Transverse colon (tissue), 4 donors: ENCODE results near the gene GJB3. TPM values are rescaled to one million over a fixed set of nuclear protein-coding genes. Genes with fewer than 3 reads are reported as not detected.
A peak's percentile ranks its signal among the peaks of the same experiment; 100 is the strongest.

Experiments
- DNase-seq: peaks from one replicate; pipeline ENCODE4 v3.0.0-alpha.2; 2019
- H3K27ac ChIP-seq, 4 donors: fragments of 200-600 bp; sonication (generic); 2 replicates each; pipeline ENCODE4 v1.5.1; 2016 to 2018; ENCODE audit warnings: inconsistent platforms in 4 of 4
- H3K27me3 ChIP-seq: fragments of 200-600 bp; sonication (generic); 2 replicates; pipeline ENCODE4 v1.5.1; 2017; ENCODE audit warnings: inconsistent platforms
- H3K36me3 ChIP-seq, 4 donors: fragments of 200-600 bp; sonication (generic); 2 replicates each; pipeline ENCODE4 v1.5.1; 2017 to 2019; ENCODE audit warnings: inconsistent platforms in 4 of 4
- H3K4me1 ChIP-seq, 4 donors: fragments of 200-600 bp; sonication (generic); 2 replicates each; pipeline ENCODE4 v1.5.1; 2017 to 2020; ENCODE audit warnings: inconsistent platforms in 4 of 4
- H3K4me3 ChIP-seq, 4 donors: fragments of 200-600 bp; sonication (generic); 1 replicate in 1 of 4; 2 replicates in 3 of 4; pipeline versions ENCODE4 v1.5.1 to v1.6.1; 2017 to 2019; ENCODE audit warnings: inconsistent platforms in 4 of 4
- H3K9me3 ChIP-seq, 2 donors: fragments of 200-600 bp; sonication (generic); 2 replicates each; pipeline ENCODE4 v1.5.1; 2017 to 2019; ENCODE audit warnings: inconsistent platforms in 2 of 2
- EP300 ChIP-seq: sonication (generic); formaldehyde crosslinking; IDR thresholded peaks from one replicate; pipeline ENCODE4 v1.6.1; 2017; ENCODE audit warnings: antibody characterized with exemption, low read depth
- POLR2A ChIP-seq: fragments of 450-650 bp; IDR thresholded peaks from one replicate; pipeline ENCODE4 v1.6.1; 2016; ENCODE audit warnings: antibody characterized with exemption, mild to moderate bottlenecking, moderate library complexity
- POLR2AphosphoS5 ChIP-seq, 3 donors: sonication (generic); formaldehyde crosslinking; IDR thresholded peaks; one replicate each; pipeline ENCODE4 v1.6.1; 2016; ENCODE audit warnings: antibody characterized with exemption in 3 of 3
- WGBS, 2 donors: methylation state at CpG; one replicate each; pipeline ENCODE4 v1.1.5; 2018; ENCODE audit warnings: low coverage in 1 of 2; 5-methylcytosine and 5-hydroxymethylcytosine counted together
- in situ Hi-C, 4 donors: fragments of 200-750 bp; cut with MboI; loops; one replicate each; pipeline versions ENCODE4 v1.15.0 to v1.15.1; 2017; ENCODE audit warnings: low sequenced_read_pairs in 3 of 4, low pct_ligation_motif_present in 1 of 4, low pct_unique_long_range_greater_than_20kb in 1 of 4
- intact Hi-C: fragments of 100-400 bp; cut with DNase I; formaldehyde crosslinking; loops from one replicate; pipeline ENCODE4 v1.15.1; 2023; ENCODE audit warnings: low total_unique reads
- total RNA-seq, 4 donors: library from RNA; depleted of rRNA; stranded (reverse); fragments of >200 nt; gene quantifications; one replicate each; pipeline ENCODE4 v1.1.0, GENCODE V29; 2016
- TF ChIP-seq, protein P1 (sequence below), 5 experiments: fragments of 200-600 bp in 3 of 5; fragments of 450-650 bp in 2 of 5; sonication (generic) in 3 of 5; IDR thresholded peaks; 1 replicate in 2 of 5; 2 replicates in 3 of 5; pipeline ENCODE4 v1.5.1; 2016 to 2017; ENCODE audit warnings: antibody characterized with exemption in 5 of 5, inconsistent platforms in 3 of 5, mild to moderate bottlenecking in 2 of 5, moderate library complexity in 1 of 5

GJB3 gene
- total RNA-seq, 4 donors from 2014 or later, result 2.9 to 6.7 TPM; not detected in 2

DNA sequence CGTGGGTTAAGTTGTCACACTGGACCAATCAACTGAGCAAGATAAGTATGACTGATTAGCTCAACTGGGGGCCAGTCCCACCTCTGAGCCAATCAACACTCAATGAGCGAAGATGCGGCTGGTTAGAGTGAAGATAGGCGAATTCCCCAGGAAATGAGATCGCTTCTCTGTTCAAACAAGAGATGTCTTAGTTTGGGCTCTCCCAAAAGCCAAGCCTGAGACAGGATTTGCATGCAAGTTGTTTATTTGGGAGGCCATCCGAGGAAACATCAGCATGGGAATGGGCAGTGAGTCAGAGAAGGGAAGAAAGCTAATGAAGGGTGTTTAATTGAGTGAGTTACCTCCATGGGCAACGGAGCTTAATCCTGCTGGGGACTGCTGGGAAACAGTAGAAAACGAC is 31.0 kb upstream of the GJB3 start:
- TF ChIP-seq POLR2AphosphoS5 (IDR thresholded peaks at IDR 0.05), result no peak
- TF ChIP-seq POLR2A, result no peak
- TF ChIP-seq EP300, result no peak
- TF ChIP-seq, protein P1, sequence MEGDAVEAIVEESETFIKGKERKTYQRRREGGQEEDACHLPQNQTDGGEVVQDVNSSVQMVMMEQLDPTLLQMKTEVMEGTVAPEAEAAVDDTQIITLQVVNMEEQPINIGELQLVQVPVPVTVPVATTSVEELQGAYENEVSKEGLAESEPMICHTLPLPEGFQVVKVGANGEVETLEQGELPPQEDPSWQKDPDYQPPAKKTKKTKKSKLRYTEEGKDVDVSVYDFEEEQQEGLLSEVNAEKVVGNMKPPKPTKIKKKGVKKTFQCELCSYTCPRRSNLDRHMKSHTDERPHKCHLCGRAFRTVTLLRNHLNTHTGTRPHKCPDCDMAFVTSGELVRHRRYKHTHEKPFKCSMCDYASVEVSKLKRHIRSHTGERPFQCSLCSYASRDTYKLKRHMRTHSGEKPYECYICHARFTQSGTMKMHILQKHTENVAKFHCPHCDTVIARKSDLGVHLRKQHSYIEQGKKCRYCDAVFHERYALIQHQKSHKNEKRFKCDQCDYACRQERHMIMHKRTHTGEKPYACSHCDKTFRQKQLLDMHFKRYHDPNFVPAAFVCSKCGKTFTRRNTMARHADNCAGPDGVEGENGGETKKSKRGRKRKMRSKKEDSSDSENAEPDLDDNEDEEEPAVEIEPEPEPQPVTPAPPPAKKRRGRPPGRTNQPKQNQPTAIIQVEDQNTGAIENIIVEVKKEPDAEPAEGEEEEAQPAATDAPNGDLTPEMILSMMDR (IDR thresholded peaks at IDR 0.05), result no peak
- no peaks in the 10 kb centered on the region for H3K4me1 ChIP-seq
- no peak overlapping the region for H3K4me3 ChIP-seq
- DNase-seq, result no peak
- no peak overlapping the region for H3K27ac ChIP-seq
- no peaks in the 10 kb centered on the region for H3K9me3 ChIP-seq
- intact Hi-C loops (loop anchor here (10.0 kb wide), 1 partner anchor 1115 kb away; no protein-coding TSS in a partner anchor), in situ Hi-C loops (loop anchor here in 3 of 4 donors (10.0 to 25.0 kb wide), 3 partner anchors 285 to 1113 kb away; no protein-coding TSS in a partner anchor)
- 70 to 88% methylated on average over 3 to 8 of the region's 8 CpGs for WGBS, 2 donors
- no peaks in the 10 kb centered on the region for H3K36me3 ChIP-seq
- H3K27me3 ChIP-seq, result no peaks in the 10 kb centered on the region

DNA sequence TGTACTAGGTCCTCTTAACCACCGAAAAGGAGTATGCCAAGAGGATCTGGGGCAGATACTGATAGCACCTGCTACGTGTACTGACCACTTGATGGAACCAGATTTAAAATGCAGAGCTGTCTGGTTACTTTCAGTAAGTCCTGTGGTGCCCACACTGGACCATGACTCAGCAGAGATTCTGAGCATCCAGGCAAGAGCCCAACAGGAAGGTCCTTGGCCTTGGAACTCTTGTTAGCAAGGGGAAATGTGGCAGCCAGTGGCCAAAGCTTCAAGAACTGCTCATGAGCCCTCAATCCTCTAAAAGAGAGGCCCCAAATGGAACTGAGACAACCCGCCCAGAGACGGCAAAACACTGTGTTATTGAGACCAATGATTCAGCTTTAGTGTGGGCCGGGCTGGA is 30.4 kb upstream of the GJB3 start:
- intact Hi-C loops (no loop called here), in situ Hi-C loops (no loop called here)
- TF ChIP-seq POLR2A, result no peak
- no peak for TF ChIP-seq EP300
- no peak for TF ChIP-seq POLR2AphosphoS5 (IDR thresholded peaks at IDR 0.05)
- TF ChIP-seq, protein P1 (IDR thresholded peaks at IDR 0.05), result no peak
- Histone ChIP-seq H3K27me3 (no peaks in the 10 kb centered on the region), H3K9me3 (no peaks in the 10 kb centered on the region), H3K36me3 (no peaks in the 10 kb centered on the region), H3K4me1 (no peaks in the 10 kb centered on the region), H3K27ac (no peak overlapping the region), H3K4me3 (no peak overlapping the region)
- DNase-seq, result no peak
- 78% methylated on average over 5 of the region's 5 CpGs; no CpG with 5 or more reads in 1 of the 2 donors for WGBS, 2 donors

DNA sequence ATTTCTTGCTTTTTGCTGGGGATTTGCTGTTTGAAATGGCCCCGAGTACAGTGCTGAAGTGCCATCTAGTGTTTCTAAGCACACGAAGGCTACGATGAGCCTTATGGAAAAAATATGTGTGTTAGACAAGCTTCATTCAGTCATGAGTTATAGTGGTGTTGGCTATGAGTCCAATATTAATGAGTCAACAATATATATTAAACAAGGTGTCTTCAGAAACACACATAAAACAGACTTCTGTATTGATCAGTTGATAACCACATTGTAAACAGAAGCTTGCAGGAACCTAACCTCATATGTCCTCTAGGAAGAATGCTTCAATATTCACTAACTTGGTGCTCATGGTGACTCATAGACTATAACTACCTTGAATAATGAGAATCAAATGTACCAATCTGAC is 27.9 kb upstream of the GJB3 start:
- in situ Hi-C loops, result no loop called here
- H3K27me3 ChIP-seq, result no peaks in the 10 kb centered on the region
- intact Hi-C loops, result no loop called here
- WGBS, 2 donors, result 82 to 85% methylated on average over 3 of the region's 3 CpGs
- no peak overlapping the region for H3K4me3 ChIP-seq
- no peaks in the 10 kb centered on the region for H3K4me1 ChIP-seq
- no peak overlapping the region for H3K27ac ChIP-seq
- DNase-seq, result no peak
- no peaks in the 10 kb centered on the region for H3K36me3 ChIP-seq
- no peaks in the 10 kb centered on the region for H3K9me3 ChIP-seq
- TF ChIP-seq POLR2A, result no peak

DNA sequence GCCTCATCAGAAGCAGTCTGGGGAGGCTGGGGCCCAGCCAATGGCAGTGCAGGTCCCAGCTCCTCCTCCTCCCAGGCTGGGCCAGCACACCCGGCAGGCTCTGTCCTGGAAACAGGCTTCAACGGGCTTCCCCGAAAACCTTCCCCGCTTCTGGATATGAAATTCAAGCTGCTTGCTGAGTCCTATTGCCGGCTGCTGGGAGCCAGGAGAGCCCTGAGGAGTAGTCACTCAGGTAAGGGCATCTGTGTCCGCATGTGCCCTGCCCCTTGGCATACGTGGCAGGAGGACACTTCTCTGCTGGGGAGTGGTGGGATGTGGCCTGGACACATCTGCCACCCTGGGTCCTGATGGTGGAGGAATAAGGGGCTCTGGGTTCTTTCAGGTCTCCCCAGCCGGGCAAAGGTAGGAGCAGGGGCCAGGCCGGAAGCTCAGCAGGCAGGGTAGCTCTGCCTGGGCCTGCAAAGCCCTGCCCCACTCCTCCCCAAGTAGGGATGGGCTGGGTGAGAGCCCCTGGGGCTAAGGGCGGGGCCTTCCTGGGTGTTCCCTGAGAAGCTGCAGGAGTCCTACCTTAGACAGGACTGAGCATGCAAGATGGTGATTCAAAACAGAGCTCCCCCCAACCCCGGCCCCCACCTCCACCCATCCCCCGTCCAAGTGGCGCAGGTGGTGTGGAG is 25.9 kb upstream of the GJB3 start, which contains the start of gene GJB5:
Gene GJB5, plus strand, starts transcription at position 84 of the 674 bp plus-strand sequence. CDS start 2,284 bp downstream, outside the sequence.
- intact Hi-C loops, result no loop called here
- H3K4me1 ChIP-seq, result no peaks in the 10 kb centered on the region
- H3K9me3 ChIP-seq, result no peaks in the 10 kb centered on the region
- TF ChIP-seq, protein P1 (IDR thresholded peaks at IDR 0.05), result no peak
- TF ChIP-seq EP300 (no peak), POLR2A (no peak), POLR2AphosphoS5 (IDR thresholded peaks at IDR 0.05) (no peak)
- no peak within 1 kb of the TSS for H3K4me3 ChIP-seq
- H3K27me3 ChIP-seq, result no peaks in the 10 kb centered on the region
- WGBS, 2 donors, result 80% methylated on average over 13 of the region's 13 CpGs; no CpG with 5 or more reads in 1 of the 2 donors
- DNase-seq, result peak; percentile 14
- no peak within 1 kb of the TSS for H3K27ac ChIP-seq
- in situ Hi-C loops, result no loop called here
- no peaks in the 10 kb centered on the region for H3K36me3 ChIP-seq
